ENCODE data around the gene PRKCE. TPM values are rescaled to one million over a fixed set of nuclear protein-coding genes. Genes with fewer than 3 reads are reported as not detected.

The PRKCE gene
- total and polyA plus RNA-seq, 2 donors (not counting 1 experiment from before 2014, with no cell fraction given), result 14.1 to 19.0 TPM

- H3K4me1 ChIP-seq (ENCODE audit: control insufficient read depth, extremely low read depth, insufficient read depth, low read length), result peaks cover 14% of the 10 kb centered on the region
- H3K79me2 ChIP-seq (ENCODE audit: control insufficient read depth, insufficient read depth, low read length), result no peaks in the 10 kb centered on the region
- DNase-seq (ENCODE audit: low read depth in 2 of 2), result peak; percentile 84 to 92
- peak overlapping the region; percentile 33 for H3K9ac ChIP-seq (ENCODE audit: insufficient read depth, low read length)
- peak overlapping the region; percentile 61 for H3K4me2 ChIP-seq (ENCODE audit: extremely low read depth, insufficient read depth, low read length)
- H4K20me1 ChIP-seq (ENCODE audit: control insufficient read depth, extremely low read depth, insufficient read depth, low read length), result no peaks in the 10 kb centered on the region
- peak overlapping the region; percentile 74 for H3K27ac ChIP-seq (ENCODE audit: insufficient read depth, low read length)
- TF ChIP-seq EZH2 (IDR thresholded peaks at IDR 0.05; ENCODE audit: low read length, missing control alignments) (no peak), CTCF (conservative IDR thresholded peaks at IDR 0.05 in 1 of 2, IDR thresholded peaks at IDR 0.05 in 1 of 2; ENCODE audit: low read depth in 1 of 2, low read length in 2 of 2) (no peak)
- no peaks in the 10 kb centered on the region for H3K9me3 ChIP-seq (ENCODE audit: control insufficient read depth, insufficient read depth, low read depth, low read length)
- no peak overlapping the region for H3K4me3 ChIP-seq (replicated peaks in 1 of 4; ENCODE audit: control extremely low read depth in 1 of 4, insufficient read depth in 1 of 4, low read depth in 3 of 4, low read length in 4 of 4)
- H3K27me3 ChIP-seq (ENCODE audit: control insufficient read depth, insufficient read depth, low read length), result no peaks in the 10 kb centered on the region
- peak overlapping the region; percentile 24 for H2AFZ ChIP-seq (ENCODE audit: low read length)
- no peaks in the 10 kb centered on the region for H3K36me3 ChIP-seq (ENCODE audit: control insufficient read depth, insufficient read depth, low read length)
Observed at GRCh38 chr2:46171411-46171953, 520.0 kb downstream of the PRKCE start.

- Histone ChIP-seq H3K4me1 (ENCODE audit: control insufficient read depth, extremely low read depth, insufficient read depth, low read length) (peaks cover 13% of the 10 kb centered on the region), H3K79me2 (ENCODE audit: control insufficient read depth, insufficient read depth, low read length) (no peaks in the 10 kb centered on the region), H3K27ac (ENCODE audit: insufficient read depth, low read length) (peak overlapping the region; percentile 74), H3K27me3 (ENCODE audit: control insufficient read depth, insufficient read depth, low read length) (no peaks in the 10 kb centered on the region), H3K4me2 (ENCODE audit: extremely low read depth, insufficient read depth, low read length) (no peak overlapping the region), H3K9me3 (ENCODE audit: control insufficient read depth, insufficient read depth, low read depth, low read length) (no peaks in the 10 kb centered on the region), H3K36me3 (ENCODE audit: control insufficient read depth, insufficient read depth, low read length) (no peaks in the 10 kb centered on the region), H3K4me3 (replicated peaks in 1 of 4; ENCODE audit: control extremely low read depth in 1 of 4, insufficient read depth in 1 of 4, low read depth in 3 of 4, low read length in 4 of 4) (no peak overlapping the region), H4K20me1 (ENCODE audit: control insufficient read depth, extremely low read depth, insufficient read depth, low read length) (no peaks in the 10 kb centered on the region), H2AFZ (ENCODE audit: low read length) (no peak overlapping the region), H3K9ac (ENCODE audit: insufficient read depth, low read length) (no peak overlapping the region)
- DNase-seq (ENCODE audit: low read depth in 2 of 2), result no peak
- TF ChIP-seq EZH2 (IDR thresholded peaks at IDR 0.05; ENCODE audit: low read length, missing control alignments), result no peak
- TF ChIP-seq CTCF (conservative IDR thresholded peaks at IDR 0.05 in 1 of 2, IDR thresholded peaks at IDR 0.05 in 1 of 2; ENCODE audit: low read depth in 1 of 2, low read length in 2 of 2), result peak in 1 of 2 donors; percentile 9
Observed at GRCh38 chr2:46171996-46172546, 520.6 kb downstream of the PRKCE start.

GRCh38 chr2:46173030-46173429 is 521.6 kb downstream of the PRKCE start:
- no peaks in the 10 kb centered on the region for H3K79me2 ChIP-seq (ENCODE audit: control insufficient read depth, insufficient read depth, low read length)
- H3K27ac ChIP-seq (ENCODE audit: insufficient read depth, low read length), result no peak overlapping the region
- no peak for DNase-seq (ENCODE audit: low read depth in 2 of 2)
- H3K36me3 ChIP-seq (ENCODE audit: control insufficient read depth, insufficient read depth, low read length), result no peaks in the 10 kb centered on the region
- TF ChIP-seq EZH2 (IDR thresholded peaks at IDR 0.05; ENCODE audit: low read length, missing control alignments) (no peak), CTCF (conservative IDR thresholded peaks at IDR 0.05 in 1 of 2, IDR thresholded peaks at IDR 0.05 in 1 of 2; ENCODE audit: low read depth in 1 of 2, low read length in 2 of 2) (no peak)
- H3K9me3 ChIP-seq (ENCODE audit: control insufficient read depth, insufficient read depth, low read depth, low read length), result no peaks in the 10 kb centered on the region
- peaks cover 11% of the 10 kb centered on the region for H3K4me1 ChIP-seq (ENCODE audit: control insufficient read depth, extremely low read depth, insufficient read depth, low read length)
- no peak overlapping the region for H3K4me3 ChIP-seq (replicated peaks in 1 of 4; ENCODE audit: control extremely low read depth in 1 of 4, insufficient read depth in 1 of 4, low read depth in 3 of 4, low read length in 4 of 4)
- H3K4me2 ChIP-seq (ENCODE audit: extremely low read depth, insufficient read depth, low read length), result no peak overlapping the region
- no peaks in the 10 kb centered on the region for H3K27me3 ChIP-seq (ENCODE audit: control insufficient read depth, insufficient read depth, low read length)
- no peak overlapping the region for H2AFZ ChIP-seq (ENCODE audit: low read length)
- H4K20me1 ChIP-seq (ENCODE audit: control insufficient read depth, extremely low read depth, insufficient read depth, low read length), result no peaks in the 10 kb centered on the region
- H3K9ac ChIP-seq (ENCODE audit: insufficient read depth, low read length), result no peak overlapping the region

All from fibroblast of lung (primary cell).